GM23338 (cell line): ENCODE measurements around the gene REST. TPM values are rescaled to one million over a fixed set of nuclear protein-coding genes. Genes with fewer than 3 reads are reported as not detected.

ENCODE experiments used
- ATAC-seq: fragments of 200-7000 bp; cut with Tn5 transposase; 3 replicates; pipeline ENCODE4 v1.9.1; 2020
- DNase-seq: peaks from one replicate; pipeline ENCODE4 v3.0.0-alpha.2; 2015; ENCODE audit warnings: low spot score
- H2AFZ ChIP-seq: fragments of 200-600 bp; sonication (generic); 2 replicates; pipeline ENCODE4 v1.8.0; 2016; ENCODE audit warnings: antibody characterized with exemption, mild to moderate bottlenecking, moderate library complexity
- H3F3A ChIP-seq: fragments of 200-600 bp; sonication (generic); replicated peaks from 2 replicates; pipeline ENCODE4 v1.8.0; 2017; ENCODE audit warnings: antibody characterized with exemption, mixed run types, low read depth
- H3K27ac ChIP-seq: fragments of 200-600 bp; sonication (generic); 2 replicates; pipeline ENCODE4 v1.6.1; 2016; ENCODE audit warnings: low read depth
- H3K27me3 ChIP-seq: fragments of 200-600 bp; sonication (generic); 2 replicates; pipeline ENCODE4 v1.8.0; 2016; ENCODE audit warnings: mild to moderate bottlenecking, mixed run types, moderate library complexity; ENCODE audit not compliant: insufficient read depth
- H3K36me3 ChIP-seq: fragments of 200-600 bp; sonication (generic); 2 replicates; pipeline ENCODE4 v1.8.0; 2016; ENCODE audit warnings: mild to moderate bottlenecking; ENCODE audit not compliant: insufficient read depth
- H3K4me1 ChIP-seq: fragments of 200-600 bp; sonication (generic); 2 replicates; pipeline ENCODE4 v1.8.0; 2016; ENCODE audit warnings: mild to moderate bottlenecking, moderate library complexity; ENCODE audit not compliant: insufficient read depth
- H3K4me2 ChIP-seq: fragments of 200-600 bp; sonication (generic); 2 replicates; pipeline ENCODE4 v1.7.1; 2017; ENCODE audit warnings: mixed run types
- H3K4me3 ChIP-seq: fragments of 200-600 bp; sonication (generic); 2 replicates; pipeline ENCODE4 v1.6.1; 2016; ENCODE audit warnings: mixed run types
- H3K79me2 ChIP-seq: fragments of 200-600 bp; sonication (generic); replicated peaks from 2 replicates; pipeline ENCODE4 v1.8.0; 2017; ENCODE audit warnings: mild to moderate bottlenecking; ENCODE audit not compliant: insufficient read depth
- H3K9me2 ChIP-seq: fragments of 200-600 bp; sonication (generic); 2 replicates; pipeline ENCODE4 v1.8.0; 2017; ENCODE audit not compliant: insufficient read depth
- H4K20me1 ChIP-seq: fragments of 200-600 bp; sonication (generic); replicated peaks from 2 replicates; pipeline ENCODE4 v1.8.0; 2017; ENCODE audit warnings: mild to moderate bottlenecking; ENCODE audit not compliant: insufficient read depth
- H3K27ac Mint-ChIP-seq: 2 replicates; pipeline ENCODE4 v1.8.0; 2020; ENCODE audit warnings: inconsistent platforms, mild to moderate bottlenecking, moderate library complexity, mixed read lengths
- H3K27me3 Mint-ChIP-seq: 3 replicates; pipeline ENCODE4 v1.8.0; 2022; ENCODE audit warnings: low read depth, mild to moderate bottlenecking, moderate library complexity, mixed read lengths, inconsistent platforms; ENCODE audit not compliant: insufficient read depth, poor library complexity
- H3K36me3 Mint-ChIP-seq: 3 replicates; pipeline ENCODE4 v1.8.0; 2021; ENCODE audit warnings: low read depth, mild to moderate bottlenecking, inconsistent platforms, moderate library complexity, mixed read lengths
- H3K4me1 Mint-ChIP-seq: 3 replicates; pipeline ENCODE4 v1.8.0; 2020; ENCODE audit warnings: mild to moderate bottlenecking, inconsistent platforms, mixed read lengths
- H3K4me3 Mint-ChIP-seq: 3 replicates; pipeline ENCODE4 v1.8.0; 2021; ENCODE audit warnings: moderate library complexity, mild to moderate bottlenecking, inconsistent platforms, mixed read lengths
- H3K9me3 Mint-ChIP-seq: 3 replicates; pipeline ENCODE4 v1.8.0; 2020; ENCODE audit warnings: moderate library complexity, mild to moderate bottlenecking, inconsistent platforms, mixed read lengths
- CREB1 ChIP-seq: fragments of 250-450 bp; sonication (Bioruptor Pico); IDR thresholded peaks from 2 replicates; pipeline ENCODE4 v1.5.0; 2020; ENCODE audit warnings: low read depth, mild to moderate bottlenecking, moderate library complexity
- CTCF ChIP-seq, 2 experiments: fragments of 200-600 bp in 1 of 2; sonication (generic) in 1 of 2; conservative IDR thresholded peaks; 2 replicates each; pipeline versions ENCODE4 v1.5.1 to v1.6.1; 2016 to 2017; ENCODE audit warnings: antibody characterized with exemption in 2 of 2, low read depth in 2 of 2, mild to moderate bottlenecking in 2 of 2, moderate library complexity in 1 of 2
- JUNB ChIP-seq: IDR thresholded peaks from one replicate; pipeline ENCODE4 v1.6.1; 2016; ENCODE audit warnings: antibody characterized with exemption; ENCODE audit not compliant: unreplicated experiment
- POLR2AphosphoS5 ChIP-seq: IDR thresholded peaks from 2 replicates; pipeline ENCODE4 v1.6.1; 2016; ENCODE audit warnings: antibody characterized with exemption, low read depth
- REST ChIP-seq: IDR thresholded peaks from one replicate; pipeline ENCODE4 v1.6.1; 2018; ENCODE audit warnings: antibody characterized with exemption; ENCODE audit not compliant: unreplicated experiment
- ZNF114 ChIP-seq: fragments of 250-450 bp; sonication (Bioruptor Pico); IDR thresholded peaks from 2 replicates; pipeline ENCODE4 v1.5.0; 2020; ENCODE audit warnings: mild to moderate bottlenecking, moderate library complexity
- ZNF331 ChIP-seq: fragments of 250-450 bp; sonication (Bioruptor Pico); IDR thresholded peaks from 2 replicates; pipeline ENCODE4 v1.5.0; 2020; ENCODE audit warnings: low read depth, mild to moderate bottlenecking, moderate library complexity
- polyA plus RNA-seq: library from polyadenylated mRNA; unstranded; fragments of >200 nt; fragmentation: Nextera tagmentation; extraction: Ambion mirVana; gene quantifications from 2 replicates; pipeline ENCODE4 v1.2.1, GENCODE V29; 2016
- total RNA-seq: library from RNA; depleted of rRNA; stranded (reverse); fragments of >200 nt; shearing (Covaris generic); gene quantifications from 2 replicates; pipeline ENCODE4 v1.2.3, GENCODE V29; 2014
- TF ChIP-seq, protein P1 (sequence below): IDR thresholded peaks from 2 replicates; pipeline ENCODE4 v1.6.1; 2016; ENCODE audit warnings: antibody characterized with exemption

REST gene
- total and polyA plus RNA-seq, 2 experiments from 2014 or later, result 44.7 to 61.5 TPM

- peaks cover 34% of the 10 kb centered on the region for H3K79me2 ChIP-seq
- TF ChIP-seq JUNB, result no peak
- no peaks in the 10 kb centered on the region for H3K4me1 ChIP-seq
- H3K36me3 ChIP-seq, result peaks cover 47% of the 10 kb centered on the region
- ATAC-seq (no peak), DNase-seq (no peak)
- Mint-ChIP-seq H3K36me3 (peaks cover 44% of the 10 kb centered on the region), H3K4me3 (no peak overlapping the region), H3K27me3 (peaks cover 5% of the 10 kb centered on the region), H3K4me1 (peaks cover 9% of the 10 kb centered on the region; the same call in 2 of the 3 replicates), H3K9me3 (no peaks in the 10 kb centered on the region), H3K27ac (no peak overlapping the region)
- H4K20me1 ChIP-seq, result peaks cover 44% of the 10 kb centered on the region
- no peak overlapping the region for H3K27ac ChIP-seq
- H3K9me2 ChIP-seq, result no peaks in the 10 kb centered on the region
- H3F3A ChIP-seq, result no peaks in the 10 kb centered on the region
- no peak overlapping the region for H2AFZ ChIP-seq
- no peaks in the 10 kb centered on the region for H3K27me3 ChIP-seq
- no peak overlapping the region for H3K4me2 ChIP-seq
- no peak overlapping the region for H3K4me3 ChIP-seq
Measured at GRCh38 chr4:56972809-56973208, 65.1 kb downstream of the REST start.

- H3K36me3 Mint-ChIP-seq, result peaks cover 44% of the 10 kb centered on the region
- H3K4me1 ChIP-seq, result no peaks in the 10 kb centered on the region
- no peak overlapping the region for H3K4me3 Mint-ChIP-seq
- no peaks in the 10 kb centered on the region for H3F3A ChIP-seq
- H3K27me3 ChIP-seq, result no peaks in the 10 kb centered on the region
- peaks cover 39% of the 10 kb centered on the region for H4K20me1 ChIP-seq
- H3K79me2 ChIP-seq, result peaks cover 34% of the 10 kb centered on the region
- no peak overlapping the region for H3K27ac ChIP-seq
- H2AFZ ChIP-seq, result no peak overlapping the region
- peaks cover 44% of the 10 kb centered on the region for H3K36me3 ChIP-seq
- no peak overlapping the region for H3K4me3 ChIP-seq
- no peaks in the 10 kb centered on the region for H3K9me2 ChIP-seq
- peaks cover 9% of the 10 kb centered on the region; the same call in 2 of the 3 replicates for H3K4me1 Mint-ChIP-seq
- peaks cover 8% of the 10 kb centered on the region for H3K27me3 Mint-ChIP-seq
- DNase-seq (no peak), ATAC-seq (no peak)
- H3K27ac Mint-ChIP-seq, result no peak overlapping the region
- H3K9me3 Mint-ChIP-seq, result no peaks in the 10 kb centered on the region
- no peak overlapping the region for H3K4me2 ChIP-seq
- TF ChIP-seq, protein P1, sequence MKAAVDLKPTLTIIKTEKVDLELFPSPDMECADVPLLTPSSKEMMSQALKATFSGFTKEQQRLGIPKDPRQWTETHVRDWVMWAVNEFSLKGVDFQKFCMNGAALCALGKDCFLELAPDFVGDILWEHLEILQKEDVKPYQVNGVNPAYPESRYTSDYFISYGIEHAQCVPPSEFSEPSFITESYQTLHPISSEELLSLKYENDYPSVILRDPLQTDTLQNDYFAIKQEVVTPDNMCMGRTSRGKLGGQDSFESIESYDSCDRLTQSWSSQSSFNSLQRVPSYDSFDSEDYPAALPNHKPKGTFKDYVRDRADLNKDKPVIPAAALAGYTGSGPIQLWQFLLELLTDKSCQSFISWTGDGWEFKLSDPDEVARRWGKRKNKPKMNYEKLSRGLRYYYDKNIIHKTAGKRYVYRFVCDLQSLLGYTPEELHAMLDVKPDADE, result no peak
- TF ChIP-seq CREB1 (CRISPR knock-in tag), result no peak
- no peak for TF ChIP-seq CTCF (conservative IDR thresholded peaks at IDR 0.05; ENCODE audit: low read depth in 2 of 2)
- TF ChIP-seq POLR2AphosphoS5, result no peak
- no peak for TF ChIP-seq REST
- TF ChIP-seq ZNF114 (CRISPR knock-in tag), result no peak
- no peak for TF ChIP-seq ZNF331 (CRISPR knock-in tag)
Measured at GRCh38 chr4:56973336-56973735, 65.6 kb downstream of the REST start.
